Measurements from ENCODE around the gene CPLANE2. TPM values are rescaled to one million over a fixed set of nuclear protein-coding genes. Genes with fewer than 3 reads are reported as not detected.

Gene CPLANE2
- total RNA-seq, 2 donors from 2014 or later = 9.3 to 14.6 TPM

GRCh38 chr1:16219968-16220500 lies 16.9 kb downstream of the CPLANE2 start:
- Histone ChIP-seq H3K27me3 (replicated peaks; ENCODE audit: insufficient read depth) (no peaks in the 10 kb centered on the region), H3K9me3 (no peaks in the 10 kb centered on the region), H3K36me3 (no peaks in the 10 kb centered on the region), H3K27ac (no peak overlapping the region), H3K4me1 (ENCODE audit: control insufficient read depth in 1 of 2, low read depth in 2 of 2) (peaks cover 0 to 13% of the 10 kb centered on the region in 2 donors), H3K4me3 (no peak overlapping the region)
- no peak for TF ChIP-seq CTCF (IDR thresholded peaks at IDR 0.05)
- ATAC-seq (ENCODE audit: insufficient number of reproducible peaks, low FRiP score, low read depth) (no peak), DNase-seq (ENCODE audit: low spot score) (no peak)

- Histone ChIP-seq H3K27me3 (replicated peaks; ENCODE audit: insufficient read depth) (no peaks in the 10 kb centered on the region), H3K36me3 (no peaks in the 10 kb centered on the region)
- no peak for TF ChIP-seq CTCF (IDR thresholded peaks at IDR 0.05)
These were observed 18.3 kb downstream of the CPLANE2 start for GRCh38 chr1:16218674-16219071.

GRCh38 chr1:16218014-16218673 lies 18.8 kb downstream of the CPLANE2 start:
- Histone ChIP-seq H3K36me3 (no peaks in the 10 kb centered on the region), H3K27me3 (replicated peaks; ENCODE audit: insufficient read depth) (no peaks in the 10 kb centered on the region), H3K27ac (peak overlapping the region; percentile 1 to 20), H3K4me1 (ENCODE audit: control insufficient read depth in 1 of 2, low read depth in 2 of 2) (peaks cover 0 to 13% of the 10 kb centered on the region in 2 donors), H3K4me3 (no peak overlapping the region), H3K9me3 (no peaks in the 10 kb centered on the region)
- ATAC-seq (ENCODE audit: insufficient number of reproducible peaks, low FRiP score, low read depth) (no peak), DNase-seq (ENCODE audit: low spot score) (no peak)
- no peak for TF ChIP-seq CTCF (IDR thresholded peaks at IDR 0.05)

More at GRCh38 chr1:16218674-16219071, 18.3 kb downstream of the CPLANE2 start:
- Histone ChIP-seq H3K4me3 (no peak overlapping the region), H3K27ac (no peak overlapping the region), H3K4me1 (ENCODE audit: control insufficient read depth in 1 of 2, low read depth in 2 of 2) (peaks cover 0 to 13% of the 10 kb centered on the region in 2 donors), H3K9me3 (no peaks in the 10 kb centered on the region)
- DNase-seq (ENCODE audit: low spot score) (no peak), ATAC-seq (ENCODE audit: insufficient number of reproducible peaks, low FRiP score, low read depth) (no peak)

GRCh38 chr1:16217061-16217785 lies 19.8 kb downstream of the CPLANE2 start:
- peaks cover 0 to 13% of the 10 kb centered on the region in 2 donors for H3K4me1 ChIP-seq (ENCODE audit: control insufficient read depth in 1 of 2, low read depth in 2 of 2)
- H3K4me3 ChIP-seq = peak overlapping the region; percentile 76
- peak overlapping the region; percentile 1 to 20 for H3K27ac ChIP-seq
- H3K36me3 ChIP-seq = no peaks in the 10 kb centered on the region
- DNase-seq (ENCODE audit: low spot score) (peak; percentile 97), ATAC-seq (ENCODE audit: insufficient number of reproducible peaks, low FRiP score, low read depth) (peak; percentile 96)
- H3K9me3 ChIP-seq = no peaks in the 10 kb centered on the region
- H3K27me3 ChIP-seq (replicated peaks; ENCODE audit: insufficient read depth) = no peaks in the 10 kb centered on the region
- TF ChIP-seq CTCF (IDR thresholded peaks at IDR 0.05) = no peak
